ENCODE measurements around the gene TMEM131. TPM values are rescaled to one million over a fixed set of nuclear protein-coding genes. Genes with fewer than 3 reads are reported as not detected.

Gene TMEM131
- total RNA-seq, 2 donors from 2014 or later = 20.7 to 21.8 TPM

GRCh38 chr2:97997784-97998392, 2.1 kb upstream of the TMEM131 start:
- peaks cover 0 to 23% of the 10 kb centered on the region in 2 donors for H3K4me1 ChIP-seq
- no peak overlapping the region for H3K27ac ChIP-seq
- no peaks in the 10 kb centered on the region for H3K27me3 ChIP-seq
- TF ChIP-seq CTCF (IDR thresholded peaks at IDR 0.05) = no peak
- H3K9me3 ChIP-seq = no peaks in the 10 kb centered on the region
- H3K4me3 ChIP-seq = no peak overlapping the region
- no peaks in the 10 kb centered on the region for H3K36me3 ChIP-seq
- no peak for DNase-seq (ENCODE audit: low spot score)

- Histone ChIP-seq H3K36me3 (no peaks in the 10 kb centered on the region), H3K4me3 (peak overlapping the region; percentile 86 to 93), H3K9me3 (no peaks in the 10 kb centered on the region), H3K27me3 (no peaks in the 10 kb centered on the region), H3K4me1 (peaks cover 0 to 32% of the 10 kb centered on the region in 2 donors), H3K27ac (peak overlapping the region; percentile 97 to 98)
- DNase-seq (ENCODE audit: low spot score) = no peak
- no peak for TF ChIP-seq CTCF (IDR thresholded peaks at IDR 0.05)
Observed at GRCh38 chr2:97996679-97997078, 931 bp upstream of the TMEM131 start.

- DNase-seq (ENCODE audit: low spot score) = no peak
- H3K4me3 ChIP-seq = peak overlapping the region; percentile 86 to 93
- no peak for TF ChIP-seq CTCF (IDR thresholded peaks at IDR 0.05)
- peaks cover 0 to 39% of the 10 kb centered on the region in 2 donors for H3K4me1 ChIP-seq
- H3K27ac ChIP-seq = peak overlapping the region; percentile 97 to 98
- no peaks in the 10 kb centered on the region for H3K36me3 ChIP-seq
- H3K27me3 ChIP-seq = no peaks in the 10 kb centered on the region
- H3K9me3 ChIP-seq = no peaks in the 10 kb centered on the region
Observed at GRCh38 chr2:97995026-97995733, 568 bp downstream of the TMEM131 start.

GRCh38 chr2:97994476-97994875, 1.3 kb downstream of the TMEM131 start:
- no peak for TF ChIP-seq CTCF (IDR thresholded peaks at IDR 0.05)
- Histone ChIP-seq H3K4me3 (peak overlapping the region; percentile 86 to 93), H3K4me1 (peaks cover 0 to 39% of the 10 kb centered on the region in 2 donors), H3K9me3 (no peaks in the 10 kb centered on the region), H3K27me3 (no peaks in the 10 kb centered on the region), H3K27ac (peak overlapping the region; percentile 97 to 98), H3K36me3 (no peaks in the 10 kb centered on the region)
- DNase-seq (ENCODE audit: low spot score) = no peak

GRCh38 chr2:97993926-97994325, 1.8 kb downstream of the TMEM131 start:
- Histone ChIP-seq H3K27me3 (no peaks in the 10 kb centered on the region), H3K4me1 (peaks cover 0 to 39% of the 10 kb centered on the region in 2 donors), H3K4me3 (peak overlapping the region in 1 of 2 donors; percentile 86), H3K36me3 (no peaks in the 10 kb centered on the region), H3K9me3 (peaks cover 0 to under 1% of the 10 kb centered on the region in 2 donors), H3K27ac (no peak overlapping the region)
- DNase-seq (ENCODE audit: low spot score) = no peak
- no peak for TF ChIP-seq CTCF (IDR thresholded peaks at IDR 0.05)
